Chondrocyte (in vitro differentiated cells): ENCODE measurements around the gene AUTS2. TPM values are rescaled to one million over a fixed set of nuclear protein-coding genes. Genes with fewer than 3 reads are reported as not detected.

Experiments used
- DNase-seq: peaks from one replicate; pipeline ENCODE4 v3.0.0; 2021; ENCODE audit warnings: mixed read lengths, low spot score
- H3K27ac Mint-ChIP-seq: one replicate; pipeline ENCODE4 v1.8.0; 2021; ENCODE audit warnings: mild to moderate bottlenecking, moderate library complexity, mixed read lengths; ENCODE audit not compliant: unreplicated experiment
- H3K27me3 Mint-ChIP-seq: 2 replicates; pipeline ENCODE4 v1.8.0; 2021; ENCODE audit warnings: low read depth, mixed read lengths
- H3K36me3 Mint-ChIP-seq: 2 replicates; pipeline ENCODE4 v1.8.0; 2021; ENCODE audit warnings: low read depth, mixed read lengths
- H3K4me1 Mint-ChIP-seq: 2 replicates; pipeline ENCODE4 v1.8.0; 2021; ENCODE audit warnings: low read depth, mild to moderate bottlenecking, mixed read lengths
- H3K4me3 Mint-ChIP-seq: one replicate; pipeline ENCODE4 v1.8.0; 2021; ENCODE audit warnings: mild to moderate bottlenecking, moderate library complexity, mixed read lengths; ENCODE audit not compliant: unreplicated experiment
- H3K9me3 Mint-ChIP-seq: 2 replicates; pipeline ENCODE4 v1.8.0; 2021; ENCODE audit warnings: low read depth, mixed read lengths
- total RNA-seq: library from RNA; stranded (reverse); gene quantifications from 3 replicates; pipeline ENCODE4 v1.2.1, GENCODE V29; 2021
- TF ChIP-seq, protein P1 (sequence below): fragments of 200-600 bp; sonication (generic); IDR thresholded peaks from 2 replicates; pipeline ENCODE4 v1.5.0; 2021; ENCODE audit warnings: antibody characterized with exemption, mild to moderate bottlenecking, moderate library complexity

AUTS2 gene
- total RNA-seq, 1 donor from 2014 or later = 31.5 TPM

DNA sequence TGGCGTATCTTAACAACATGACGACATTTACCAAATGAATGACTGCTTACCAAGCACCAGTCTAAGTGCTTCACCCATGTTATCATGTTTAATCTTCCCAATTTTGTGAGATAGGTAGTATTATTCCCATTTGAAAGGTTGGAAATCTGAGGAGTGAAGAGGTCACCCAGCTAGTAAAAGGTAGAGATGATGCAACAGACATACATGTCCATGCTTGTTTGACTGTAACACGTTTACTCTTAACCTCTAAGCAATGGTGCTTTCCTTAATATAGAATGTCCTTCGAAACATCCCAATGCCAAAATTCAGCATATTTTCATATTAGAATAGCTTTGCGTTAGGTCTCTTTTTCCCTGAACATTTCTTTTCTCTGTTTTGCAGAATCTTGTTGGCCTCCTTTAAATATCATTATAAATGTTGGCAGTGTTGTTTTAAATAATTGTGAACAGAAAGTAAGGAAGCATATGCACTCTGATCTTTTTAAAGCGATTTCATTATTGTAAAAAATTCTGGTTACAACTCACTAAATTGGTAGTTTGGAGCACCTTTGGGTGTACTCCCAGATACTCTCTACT is 722.8 kb downstream of the AUTS2 start:
- H3K27ac Mint-ChIP-seq = no peak overlapping the region
- no peak overlapping the region for H3K4me3 Mint-ChIP-seq
- no peaks in the 10 kb centered on the region for H3K36me3 Mint-ChIP-seq
- TF ChIP-seq, protein P1, sequence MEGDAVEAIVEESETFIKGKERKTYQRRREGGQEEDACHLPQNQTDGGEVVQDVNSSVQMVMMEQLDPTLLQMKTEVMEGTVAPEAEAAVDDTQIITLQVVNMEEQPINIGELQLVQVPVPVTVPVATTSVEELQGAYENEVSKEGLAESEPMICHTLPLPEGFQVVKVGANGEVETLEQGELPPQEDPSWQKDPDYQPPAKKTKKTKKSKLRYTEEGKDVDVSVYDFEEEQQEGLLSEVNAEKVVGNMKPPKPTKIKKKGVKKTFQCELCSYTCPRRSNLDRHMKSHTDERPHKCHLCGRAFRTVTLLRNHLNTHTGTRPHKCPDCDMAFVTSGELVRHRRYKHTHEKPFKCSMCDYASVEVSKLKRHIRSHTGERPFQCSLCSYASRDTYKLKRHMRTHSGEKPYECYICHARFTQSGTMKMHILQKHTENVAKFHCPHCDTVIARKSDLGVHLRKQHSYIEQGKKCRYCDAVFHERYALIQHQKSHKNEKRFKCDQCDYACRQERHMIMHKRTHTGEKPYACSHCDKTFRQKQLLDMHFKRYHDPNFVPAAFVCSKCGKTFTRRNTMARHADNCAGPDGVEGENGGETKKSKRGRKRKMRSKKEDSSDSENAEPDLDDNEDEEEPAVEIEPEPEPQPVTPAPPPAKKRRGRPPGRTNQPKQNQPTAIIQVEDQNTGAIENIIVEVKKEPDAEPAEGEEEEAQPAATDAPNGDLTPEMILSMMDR = no peak
- peaks cover 24% of the 10 kb centered on the region for H3K4me1 Mint-ChIP-seq
- DNase-seq = no peak
- H3K9me3 Mint-ChIP-seq = no peaks in the 10 kb centered on the region
- H3K27me3 Mint-ChIP-seq = no peaks in the 10 kb centered on the region

DNA sequence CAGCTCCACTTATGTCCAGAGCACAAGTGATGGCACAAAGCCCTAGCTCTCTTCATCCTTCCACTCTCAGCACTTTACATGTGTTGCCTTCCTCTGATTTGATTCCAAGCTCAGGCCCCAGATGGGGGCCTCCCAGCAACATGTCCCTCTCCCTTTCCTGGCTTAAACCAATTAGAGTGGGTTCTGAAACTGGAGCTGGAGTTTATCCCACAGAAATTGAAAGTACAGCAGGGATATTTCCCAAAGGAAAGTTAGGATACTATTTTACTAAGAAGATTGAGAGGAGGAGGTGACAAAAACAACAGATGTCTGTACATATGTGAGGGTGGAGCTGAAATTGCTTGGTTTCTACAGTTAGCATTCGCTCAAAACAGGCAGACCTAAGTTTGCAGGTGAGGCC is 724.6 kb downstream of the AUTS2 start:
- no peaks in the 10 kb centered on the region for H3K9me3 Mint-ChIP-seq
- DNase-seq = no peak
- TF ChIP-seq, protein P1 = no peak
- H3K4me3 Mint-ChIP-seq = no peak overlapping the region
- H3K4me1 Mint-ChIP-seq = peaks cover 14% of the 10 kb centered on the region
- H3K27ac Mint-ChIP-seq = no peak overlapping the region
- H3K27me3 Mint-ChIP-seq = no peaks in the 10 kb centered on the region
- no peaks in the 10 kb centered on the region for H3K36me3 Mint-ChIP-seq

DNA sequence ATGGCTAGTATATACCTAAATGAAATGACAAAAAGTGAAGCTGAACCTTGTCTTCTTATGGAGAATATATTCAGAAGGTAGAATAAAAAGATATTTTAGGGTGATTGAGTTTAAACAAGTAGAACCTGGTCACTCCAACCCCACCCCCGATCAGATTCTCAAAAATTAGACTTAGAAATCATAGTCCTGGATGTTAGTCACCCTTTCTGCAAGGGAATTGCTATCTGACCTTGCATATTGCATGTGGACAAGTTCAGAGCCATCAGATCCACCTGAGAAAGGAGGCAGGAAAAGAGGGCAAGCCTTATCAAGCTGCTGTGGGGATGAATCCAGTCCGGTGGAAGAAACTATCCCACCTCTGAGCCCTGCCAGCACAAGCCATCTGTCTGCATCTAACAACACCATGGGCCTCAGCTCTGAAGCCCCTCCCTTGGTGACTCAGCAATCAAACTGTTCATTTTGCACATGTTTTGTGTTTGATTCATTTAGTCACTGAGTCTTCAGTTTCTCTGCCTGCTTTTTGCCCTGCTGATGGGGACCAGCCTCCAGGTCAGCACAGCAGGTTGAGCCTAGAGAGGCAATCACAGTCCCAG is 727.3 kb downstream of the AUTS2 start:
- Mint-ChIP-seq H3K4me3 (no peak overlapping the region), H3K27ac (peak overlapping the region; percentile 56), H3K9me3 (no peaks in the 10 kb centered on the region), H3K4me1 (peaks cover 11% of the 10 kb centered on the region), H3K36me3 (no peaks in the 10 kb centered on the region), H3K27me3 (no peaks in the 10 kb centered on the region)
- TF ChIP-seq, protein P1 = no peak
- no peak for DNase-seq

DNA sequence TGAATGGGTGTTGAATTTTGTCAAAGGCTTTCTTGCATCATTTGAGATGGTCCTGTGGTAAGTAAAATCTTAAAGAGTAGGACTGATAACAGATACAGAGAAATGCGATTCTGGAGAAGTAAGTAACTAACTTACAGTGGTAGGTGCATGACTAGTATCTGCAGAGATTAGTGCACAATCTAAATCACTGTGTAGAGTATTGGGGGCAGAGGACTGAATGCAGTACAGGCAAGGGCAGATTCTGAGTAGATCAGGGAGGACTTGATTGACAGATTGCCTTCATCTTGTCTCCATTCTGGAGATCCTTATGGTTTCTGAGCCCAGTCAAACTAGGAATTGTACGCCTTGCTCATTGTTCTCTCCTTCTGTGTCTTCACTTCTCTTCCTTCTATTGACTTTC is 736.0 kb downstream of the AUTS2 start:
- H3K9me3 Mint-ChIP-seq = peaks cover 3% of the 10 kb centered on the region

DNA sequence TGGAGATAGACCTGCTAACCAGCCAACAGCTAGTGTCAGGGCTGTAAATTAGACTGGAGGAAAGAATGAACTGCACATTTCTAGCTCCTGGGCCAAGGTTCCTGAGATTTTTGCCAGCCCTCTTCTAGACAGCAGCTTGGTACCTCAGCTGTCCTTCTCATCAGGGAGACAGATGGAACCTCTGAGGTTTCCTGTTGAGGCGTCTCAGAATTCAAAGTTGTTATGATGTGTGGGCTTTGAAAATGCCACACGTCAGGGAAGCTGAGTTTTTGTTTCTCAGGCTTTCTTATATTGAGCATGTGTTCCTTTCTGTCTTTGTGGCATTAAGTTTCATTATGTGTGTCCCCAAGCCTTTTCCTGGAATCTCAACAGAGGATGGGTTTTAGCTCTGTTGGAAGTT is 736.6 kb downstream of the AUTS2 start:
- no peak overlapping the region for H3K27ac Mint-ChIP-seq
- TF ChIP-seq, protein P1 = no peak
- H3K27me3 Mint-ChIP-seq = no peaks in the 10 kb centered on the region
- H3K36me3 Mint-ChIP-seq = no peaks in the 10 kb centered on the region
- no peak overlapping the region for H3K4me3 Mint-ChIP-seq
- no peaks in the 10 kb centered on the region for H3K4me1 Mint-ChIP-seq
- DNase-seq = no peak
- peaks cover 3% of the 10 kb centered on the region for H3K9me3 Mint-ChIP-seq

More for the DNA sequence above, 736.0 kb downstream of the AUTS2 start:
- Mint-ChIP-seq H3K4me1 (no peaks in the 10 kb centered on the region), H3K27me3 (no peaks in the 10 kb centered on the region), H3K4me3 (no peak overlapping the region), H3K36me3 (no peaks in the 10 kb centered on the region), H3K27ac (no peak overlapping the region)
- TF ChIP-seq, protein P1 = no peak
- no peak for DNase-seq
